Measurements from ENCODE around the gene TOMM70.
A peak's percentile ranks its signal among the peaks of the same experiment; 100 is the strongest.
"Not testable (repeated sequence)": the region's sequence is repeated elsewhere in the genome, so short reads cannot be mapped to it uniquely, and the experiment has no call there.

TOMM70 gene

GRCh38 chr3:100400780-100401673, at the start of gene TOMM70, which contains the start of gene LNP1:
TOMM70 (minus strand) TSS chr3:100401089; CDS start chr3:100400949, 140 bp downstream.
LNP1 (plus strand) TSS chr3:100401539; CDS start chr3:100429730, 28,191 bp downstream.
- DNase-seq: peak; percentile 95 to 96

GRCh38 chr3:100449214-100449613, 48.3 kb upstream of the TOMM70 start:
- no peak for DNase-seq

- no peak for DNase-seq
These were observed 47.2 kb upstream of the TOMM70 start for GRCh38 chr3:100448079-100448478.

GRCh38 chr3:100447067-100447466, 46.2 kb upstream of the TOMM70 start:
- not testable (repeated sequence) for DNase-seq

GRCh38 chr3:100443690-100444089, 42.8 kb upstream of the TOMM70 start:
- no peak for DNase-seq

GRCh38 chr3:100440895-100441294, 40.0 kb upstream of the TOMM70 start:
- no peak for DNase-seq

- DNase-seq: no peak
These were observed 37.7 kb upstream of the TOMM70 start for GRCh38 chr3:100438623-100438974.

- DNase-seq: peak; percentile 11 to 22
These were observed 37.1 kb upstream of the TOMM70 start for GRCh38 chr3:100437721-100438622.

- no peak for DNase-seq
These were observed 36.1 kb upstream of the TOMM70 start for GRCh38 chr3:100436951-100437350.

GRCh38 chr3:100429187-100429716, 28.4 kb upstream of the TOMM70 start:
- DNase-seq: no peak

- DNase-seq: no peak
These were observed 26.8 kb upstream of the TOMM70 start for GRCh38 chr3:100427699-100428098.

- no peak for DNase-seq
These were observed 25.3 kb upstream of the TOMM70 start for GRCh38 chr3:100426067-100426682.

GRCh38 chr3:100425316-100425715, 24.4 kb upstream of the TOMM70 start:
- DNase-seq: no peak

- no peak for DNase-seq
These were observed 23.4 kb upstream of the TOMM70 start for GRCh38 chr3:100424261-100424660.

- no peak for DNase-seq
These were observed 22.7 kb upstream of the TOMM70 start for GRCh38 chr3:100423611-100424010.

GRCh38 chr3:100420885-100421284, 20.0 kb upstream of the TOMM70 start:
- no peak for DNase-seq

GRCh38 chr3:100419406-100419805, 18.5 kb upstream of the TOMM70 start:
- peak; percentile 50 to 60 for DNase-seq

- DNase-seq: no peak
These were observed 16.0 kb upstream of the TOMM70 start for GRCh38 chr3:100416863-100417262.

GRCh38 chr3:100416176-100416575, 15.3 kb upstream of the TOMM70 start:
- no peak for DNase-seq

GRCh38 chr3:100413613-100414012, 12.7 kb upstream of the TOMM70 start:
- DNase-seq: no peak

- no peak for DNase-seq
These were observed 12.2 kb upstream of the TOMM70 start for GRCh38 chr3:100412912-100413590.

Measured in inflammatory macrophage treated with lipopolysaccharide for 1 hour (primary cell).